Fibroblast of mammary gland (primary cell): ENCODE measurements around the gene ATP8B2.
A peak's percentile ranks its signal among the peaks of the same experiment; 100 is the strongest.
"Not testable (repeated sequence)": the region's sequence is repeated elsewhere in the genome, so short reads cannot be mapped to it uniquely, and the experiment has no call there.

Experiments
- DNase-seq: peaks from one replicate; pipeline ENCODE4 v3.0.0-alpha.2; 2010; ENCODE audit warnings: low read depth
- H3K4me3 ChIP-seq: 2 replicates; pipeline ENCODE4 v1.5.1; 2011; ENCODE audit warnings: low read depth, mild to moderate bottlenecking, low read length, moderate library complexity; ENCODE audit not compliant: control insufficient read depth
- TF ChIP-seq, protein P1 (sequence below): conservative IDR thresholded peaks from 2 replicates; pipeline ENCODE4 v1.5.1; 2011; ENCODE audit warnings: low read depth, low read length, inconsistent platforms; ENCODE audit not compliant: control insufficient read depth, insufficient read depth

ATP8B2 gene

DNA sequence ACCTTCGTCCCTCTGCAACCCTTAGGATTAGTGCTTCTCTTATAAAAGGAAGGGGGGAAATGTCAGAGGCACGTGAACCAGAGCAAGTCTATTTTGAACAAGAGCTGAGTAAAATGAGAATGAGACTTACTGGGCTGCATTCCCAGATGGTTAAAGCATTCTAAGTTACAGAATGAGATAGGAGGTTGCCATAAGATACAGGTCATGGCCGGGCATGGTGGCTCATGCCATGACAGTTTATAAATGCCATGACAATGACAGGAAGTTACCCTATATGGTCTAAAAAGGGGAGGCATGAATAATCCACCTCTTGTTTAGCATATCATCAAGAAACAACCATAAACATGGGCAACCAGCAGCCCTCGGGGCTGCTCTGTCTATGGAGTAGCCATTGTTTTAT lies 6.9 kb upstream of the ATP8B2 start:
- no peak for DNase-seq
- TF ChIP-seq, protein P1, sequence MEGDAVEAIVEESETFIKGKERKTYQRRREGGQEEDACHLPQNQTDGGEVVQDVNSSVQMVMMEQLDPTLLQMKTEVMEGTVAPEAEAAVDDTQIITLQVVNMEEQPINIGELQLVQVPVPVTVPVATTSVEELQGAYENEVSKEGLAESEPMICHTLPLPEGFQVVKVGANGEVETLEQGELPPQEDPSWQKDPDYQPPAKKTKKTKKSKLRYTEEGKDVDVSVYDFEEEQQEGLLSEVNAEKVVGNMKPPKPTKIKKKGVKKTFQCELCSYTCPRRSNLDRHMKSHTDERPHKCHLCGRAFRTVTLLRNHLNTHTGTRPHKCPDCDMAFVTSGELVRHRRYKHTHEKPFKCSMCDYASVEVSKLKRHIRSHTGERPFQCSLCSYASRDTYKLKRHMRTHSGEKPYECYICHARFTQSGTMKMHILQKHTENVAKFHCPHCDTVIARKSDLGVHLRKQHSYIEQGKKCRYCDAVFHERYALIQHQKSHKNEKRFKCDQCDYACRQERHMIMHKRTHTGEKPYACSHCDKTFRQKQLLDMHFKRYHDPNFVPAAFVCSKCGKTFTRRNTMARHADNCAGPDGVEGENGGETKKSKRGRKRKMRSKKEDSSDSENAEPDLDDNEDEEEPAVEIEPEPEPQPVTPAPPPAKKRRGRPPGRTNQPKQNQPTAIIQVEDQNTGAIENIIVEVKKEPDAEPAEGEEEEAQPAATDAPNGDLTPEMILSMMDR, result no peak
- no peak overlapping the region for H3K4me3 ChIP-seq

DNA sequence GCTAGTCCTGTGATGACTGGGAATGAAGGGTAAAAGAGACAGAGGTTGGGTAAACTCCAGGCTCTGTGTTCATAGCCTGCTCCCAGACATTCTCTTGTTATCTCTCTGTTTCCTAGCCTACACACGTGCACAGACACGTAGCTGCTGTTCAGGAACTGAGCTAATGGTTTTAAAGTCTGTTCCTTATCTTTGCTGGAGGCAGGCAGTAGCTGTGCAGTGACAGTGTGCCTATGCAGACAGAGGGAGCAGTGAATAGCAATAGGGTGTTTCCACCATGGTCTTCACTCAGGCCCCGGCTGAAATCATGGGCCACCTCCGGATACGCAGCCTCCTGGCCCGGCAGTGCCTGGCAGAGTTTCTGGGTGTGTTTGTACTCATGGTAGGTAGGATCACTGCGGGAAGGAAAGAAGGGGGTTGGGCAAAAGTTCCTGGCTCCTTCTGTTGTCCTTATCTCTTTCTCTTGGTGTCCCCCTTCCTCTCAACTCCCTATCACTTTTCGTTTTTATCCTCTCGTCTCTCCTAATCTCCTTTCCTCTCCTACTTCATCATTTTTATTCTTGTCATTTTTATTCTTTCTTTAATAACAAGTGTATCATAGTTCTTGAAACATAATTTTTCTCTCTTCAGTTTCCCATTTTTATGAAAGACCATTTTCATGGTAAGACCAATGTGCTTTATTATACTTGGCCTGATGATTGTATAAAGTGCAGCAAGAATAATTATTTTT lies 4.3 kb upstream of the ATP8B2 start, which contains the start of gene AQP10:
Gene AQP10, plus strand, starts transcription at position 212 of the 727 bp plus-strand sequence. Its CDS starts 63 bp downstream, at position 275.
- DNase-seq, result no peak
- no peak within 1 kb of the TSS for H3K4me3 ChIP-seq
- TF ChIP-seq, protein P1, result no peak

DNA sequence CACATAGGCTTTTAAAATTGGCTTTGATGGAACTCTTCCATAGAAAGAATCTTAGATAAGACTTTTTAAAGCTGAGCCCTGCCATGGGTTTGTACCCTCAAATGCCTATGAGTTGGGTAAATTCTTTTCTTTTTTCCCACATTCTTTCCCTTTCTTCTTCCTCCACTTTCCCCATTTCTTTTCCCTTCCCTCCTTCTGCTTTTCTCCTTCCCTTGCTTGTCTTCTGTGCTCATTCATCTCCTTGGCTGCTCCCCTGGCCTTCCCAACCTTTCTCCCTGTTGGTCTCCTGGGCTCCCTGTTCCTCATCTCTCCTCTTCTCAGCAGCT lies 3.8 kb upstream of the ATP8B2 start:
- not testable (repeated sequence) for DNase-seq, H3K4me3 ChIP-seq

DNA sequence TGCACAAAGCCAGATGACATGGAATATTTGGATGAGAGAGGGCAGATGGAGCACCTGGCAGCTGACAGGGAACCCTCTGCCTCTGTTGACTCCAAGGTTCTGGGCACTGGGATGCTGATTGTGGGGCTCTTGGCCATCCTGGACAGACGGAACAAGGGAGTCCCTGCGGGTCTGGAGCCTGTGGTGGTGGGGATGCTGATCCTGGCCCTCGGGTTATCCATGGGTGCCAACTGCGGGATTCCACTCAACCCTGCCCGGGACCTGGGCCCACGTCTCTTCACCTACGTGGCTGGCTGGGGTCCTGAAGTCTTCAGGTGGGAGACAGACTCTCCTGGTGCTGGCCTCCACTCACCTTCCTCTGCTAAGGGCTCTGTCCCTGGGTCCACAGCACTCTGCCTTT lies 1.8 kb upstream of the ATP8B2 start:
- DNase-seq, result no peak
- TF ChIP-seq, protein P1, result no peak
- H3K4me3 ChIP-seq, result no peak overlapping the region

DNA sequence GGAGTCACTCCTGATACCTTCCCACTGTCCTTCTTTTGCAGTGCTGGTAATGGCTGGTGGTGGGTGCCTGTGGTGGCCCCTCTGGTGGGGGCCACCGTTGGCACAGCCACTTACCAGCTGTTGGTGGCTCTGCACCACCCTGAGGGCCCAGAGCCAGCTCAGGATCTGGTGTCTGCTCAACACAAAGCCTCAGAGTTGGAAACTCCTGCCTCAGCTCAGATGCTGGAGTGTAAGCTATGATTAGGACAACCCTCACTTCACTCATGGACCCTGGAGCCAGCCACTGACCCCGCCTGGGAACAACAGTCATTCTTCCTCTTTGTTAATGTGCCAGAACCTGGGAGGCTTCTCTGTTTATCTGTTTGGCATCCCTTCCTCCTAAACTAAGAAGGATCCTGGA lies 1.1 kb upstream of the ATP8B2 start:
- TF ChIP-seq, protein P1, result no peak
- DNase-seq, result no peak
- no peak overlapping the region for H3K4me3 ChIP-seq

DNA sequence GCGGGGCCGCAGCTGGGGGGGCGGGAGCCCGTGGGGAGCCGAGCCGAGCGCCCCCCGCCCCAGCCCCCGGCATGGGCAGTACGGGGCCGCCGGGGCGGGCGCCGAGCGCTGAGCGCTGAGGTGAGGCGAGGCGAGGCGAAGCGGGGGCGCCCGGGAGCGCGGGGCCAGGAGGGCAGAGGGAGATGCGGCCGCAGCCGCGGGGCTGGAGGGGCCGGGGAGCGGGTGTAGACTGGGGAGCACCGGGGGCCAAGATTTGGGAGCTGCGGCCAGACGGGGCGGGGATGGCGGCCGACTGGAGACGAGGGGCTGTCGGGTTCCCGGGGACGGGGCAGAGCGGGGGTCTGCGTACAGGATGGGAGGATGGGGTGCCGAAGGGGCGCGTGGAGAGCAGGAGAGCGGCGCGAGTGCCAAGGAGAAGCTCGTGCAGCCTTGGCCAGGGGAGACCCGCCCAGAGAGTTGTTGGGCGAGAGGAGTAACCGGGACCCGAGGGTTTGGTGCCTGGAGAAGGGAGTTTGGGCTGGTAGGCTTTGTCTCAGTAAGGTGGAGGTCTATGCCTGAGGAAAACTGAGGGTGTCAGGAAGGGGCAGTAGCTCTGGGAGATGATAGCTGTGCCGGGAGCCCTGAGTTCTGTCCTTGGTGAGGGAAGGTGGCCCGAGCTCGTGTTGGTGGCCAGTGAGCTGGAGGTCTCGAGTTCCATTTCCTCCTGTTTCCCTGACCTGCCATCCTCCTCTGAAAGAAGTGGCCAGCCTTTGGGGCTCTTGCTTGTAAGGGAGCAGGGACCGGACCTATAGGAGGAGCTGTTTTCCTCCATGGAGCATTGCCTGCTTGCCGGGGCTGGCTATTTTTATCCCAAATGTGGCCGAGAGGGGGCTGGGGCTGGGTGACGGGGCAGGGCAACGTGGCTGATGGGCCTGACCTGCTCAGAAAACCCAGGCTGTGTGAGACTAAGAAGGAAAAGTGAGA lies 539 bp downstream of the ATP8B2 start:
- DNase-seq, result peak; percentile 88
- H3K4me3 ChIP-seq, result peak overlapping the region; percentile 72
- TF ChIP-seq, protein P1, result peak; percentile 64
